Activated T-cell treated with anti-CD3 and anti-CD28 coated beads for 24 hours (primary cell): ENCODE measurements around the gene APOM.

Experiments used
- DNase-seq: peaks from one replicate; pipeline ENCODE4 v3.0.0-alpha.2; 2020; ENCODE audit warnings: low read depth

The APOM gene

DNA sequence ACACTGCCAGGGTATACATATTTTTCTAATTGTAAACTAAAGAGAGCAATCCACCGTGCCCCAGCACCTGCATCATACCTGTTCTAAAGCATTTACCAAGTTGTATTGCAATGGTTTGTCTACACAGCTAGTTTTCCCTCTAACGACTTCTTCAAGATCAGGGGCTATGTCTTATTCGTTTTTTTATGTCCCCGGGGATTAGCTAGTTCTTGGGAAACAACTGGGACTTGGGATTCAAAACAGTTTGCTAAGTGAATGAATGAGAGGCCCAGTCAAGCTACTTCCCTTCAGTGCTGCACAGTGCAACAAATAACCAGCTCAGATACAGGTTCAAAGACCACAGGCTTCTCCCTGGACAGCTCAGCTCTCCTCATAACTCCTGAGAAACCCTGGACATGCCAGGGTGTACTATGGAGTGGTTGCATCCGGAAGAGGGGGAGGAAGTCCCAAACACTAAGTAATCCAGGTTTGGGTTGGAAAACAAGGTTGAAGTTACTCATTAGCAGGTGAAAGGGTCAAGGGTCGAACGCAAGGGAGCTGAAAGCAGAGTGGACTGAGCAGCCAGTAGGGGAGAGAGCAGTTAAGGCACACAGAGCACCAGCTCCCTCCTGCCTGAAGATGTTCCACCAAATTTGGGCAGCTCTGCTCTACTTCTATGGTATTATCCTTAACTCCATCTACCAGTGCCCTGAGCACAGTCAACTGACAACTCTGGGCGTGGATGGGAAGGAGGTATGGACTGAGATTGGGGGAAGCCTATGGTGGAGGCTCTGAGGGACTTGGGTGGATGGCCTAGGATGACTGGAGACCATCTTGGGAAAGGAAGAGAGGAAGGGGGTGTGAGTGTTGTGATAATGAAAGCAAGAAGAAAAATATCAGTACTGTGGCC is at the start of gene APOM:
Gene APOM (plus strand): TSS at position 546 of the 889 bp plus-strand sequence. CDS start 73 bp downstream, at position 619.
- no peak for DNase-seq

DNA sequence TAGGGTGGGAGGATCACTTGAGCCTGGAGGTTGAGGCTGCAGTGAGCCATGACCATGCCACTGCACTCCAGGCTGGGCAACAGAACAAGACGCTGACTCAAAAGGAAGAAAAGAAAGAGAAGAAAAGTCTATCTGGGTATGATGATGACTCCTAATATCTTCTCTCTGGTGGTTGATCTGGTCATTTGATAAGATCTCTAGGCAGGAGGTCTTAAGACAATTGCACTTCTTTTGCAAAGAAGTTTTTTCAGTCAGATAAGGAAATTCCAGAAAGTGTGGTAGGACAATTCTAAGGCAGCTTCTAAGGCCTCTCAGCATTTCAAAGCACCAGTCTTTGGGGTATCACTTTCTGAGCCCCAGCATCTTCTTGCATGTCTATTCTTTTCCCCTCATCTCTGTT is 48.4 kb upstream of the APOM start:
- DNase-seq = no peak

DNA sequence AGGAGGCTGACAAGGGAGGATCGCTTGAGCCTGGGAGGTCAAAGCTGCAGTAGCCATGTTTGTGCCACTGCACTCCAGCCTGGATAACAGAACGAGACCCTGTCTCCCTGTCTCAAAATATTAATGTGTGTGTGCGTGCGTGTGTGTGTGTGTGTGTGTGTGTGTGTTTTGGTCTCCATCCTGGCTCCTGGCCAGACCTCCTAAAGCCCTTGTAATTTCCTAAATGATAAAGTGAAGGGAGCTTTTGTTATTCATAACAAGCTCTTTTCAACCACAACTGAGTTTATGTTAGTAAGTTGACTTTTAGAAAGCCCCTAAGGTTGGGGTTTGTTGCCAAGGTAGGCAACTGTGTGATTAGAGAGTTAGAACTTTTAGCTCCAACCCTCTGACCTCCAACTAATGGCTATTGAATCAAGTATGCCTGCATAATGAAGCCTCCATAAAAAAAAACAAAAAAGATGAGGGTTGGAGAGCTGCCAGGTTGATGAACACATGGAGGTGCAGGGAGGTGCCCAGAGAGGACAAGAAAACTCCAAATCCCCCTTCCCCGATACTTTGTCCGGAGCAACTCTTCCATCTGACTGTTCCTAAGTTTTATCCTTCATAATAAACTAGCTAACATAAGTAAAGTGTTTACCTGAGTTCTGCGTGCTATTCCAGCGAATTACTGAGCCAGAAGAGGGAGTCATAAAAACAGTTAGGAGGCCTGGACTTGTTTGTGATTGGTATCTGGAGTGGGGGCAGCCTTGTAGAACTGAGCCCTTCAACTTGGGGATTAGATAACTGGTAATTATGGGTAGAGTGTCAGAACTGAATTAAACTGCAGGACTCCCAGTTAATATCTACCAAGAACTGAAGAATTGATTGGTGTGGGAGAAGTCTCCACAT is 45.9 kb upstream of the APOM start:
- no peak for DNase-seq

DNA sequence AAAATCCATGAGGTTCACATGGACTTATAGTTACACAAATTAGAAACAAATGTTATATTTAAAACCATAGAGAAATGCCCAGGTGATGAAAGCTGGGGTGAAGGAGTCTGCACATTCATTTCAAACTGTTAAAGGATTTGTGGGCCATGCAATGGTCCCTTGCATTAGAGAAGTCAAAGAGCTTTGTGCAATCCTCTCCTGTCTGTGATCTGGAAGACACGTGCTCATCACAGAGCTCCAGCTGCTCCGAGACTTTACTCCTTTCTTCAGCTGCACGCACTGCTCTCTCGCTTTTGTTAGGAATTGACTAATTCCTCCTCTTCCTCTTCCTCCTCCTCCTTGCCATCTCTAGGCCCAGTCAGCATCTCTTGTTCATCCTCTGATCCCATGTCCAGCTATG is 44.7 kb upstream of the APOM start:
- DNase-seq = no peak

DNA sequence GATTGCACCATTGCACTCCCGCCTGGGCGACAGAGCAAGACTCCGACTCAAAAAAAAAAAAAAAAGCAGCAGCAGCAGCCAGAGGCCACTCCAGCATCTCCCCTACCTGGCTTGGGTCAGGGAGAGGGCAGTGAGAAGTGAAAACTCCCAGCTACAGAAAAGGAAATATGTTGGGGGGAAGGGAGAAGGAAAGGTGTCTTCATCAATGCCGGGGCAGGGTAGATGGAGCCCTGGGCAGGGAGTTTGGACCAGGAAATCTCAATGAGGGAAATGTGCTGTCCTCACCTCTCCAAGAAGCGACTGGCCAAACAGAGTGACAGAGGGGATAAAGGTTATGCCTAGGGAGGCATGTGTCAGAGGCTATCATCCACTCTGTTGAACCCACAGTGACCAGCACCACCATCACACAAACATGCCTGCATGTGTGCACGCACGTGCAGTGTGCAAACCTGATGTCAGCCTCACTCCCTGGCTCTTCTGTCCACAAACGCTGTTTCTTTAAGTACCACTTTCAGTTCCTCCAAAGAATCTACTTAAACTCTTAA is 41.5 kb upstream of the APOM start:
- DNase-seq = no peak

DNA sequence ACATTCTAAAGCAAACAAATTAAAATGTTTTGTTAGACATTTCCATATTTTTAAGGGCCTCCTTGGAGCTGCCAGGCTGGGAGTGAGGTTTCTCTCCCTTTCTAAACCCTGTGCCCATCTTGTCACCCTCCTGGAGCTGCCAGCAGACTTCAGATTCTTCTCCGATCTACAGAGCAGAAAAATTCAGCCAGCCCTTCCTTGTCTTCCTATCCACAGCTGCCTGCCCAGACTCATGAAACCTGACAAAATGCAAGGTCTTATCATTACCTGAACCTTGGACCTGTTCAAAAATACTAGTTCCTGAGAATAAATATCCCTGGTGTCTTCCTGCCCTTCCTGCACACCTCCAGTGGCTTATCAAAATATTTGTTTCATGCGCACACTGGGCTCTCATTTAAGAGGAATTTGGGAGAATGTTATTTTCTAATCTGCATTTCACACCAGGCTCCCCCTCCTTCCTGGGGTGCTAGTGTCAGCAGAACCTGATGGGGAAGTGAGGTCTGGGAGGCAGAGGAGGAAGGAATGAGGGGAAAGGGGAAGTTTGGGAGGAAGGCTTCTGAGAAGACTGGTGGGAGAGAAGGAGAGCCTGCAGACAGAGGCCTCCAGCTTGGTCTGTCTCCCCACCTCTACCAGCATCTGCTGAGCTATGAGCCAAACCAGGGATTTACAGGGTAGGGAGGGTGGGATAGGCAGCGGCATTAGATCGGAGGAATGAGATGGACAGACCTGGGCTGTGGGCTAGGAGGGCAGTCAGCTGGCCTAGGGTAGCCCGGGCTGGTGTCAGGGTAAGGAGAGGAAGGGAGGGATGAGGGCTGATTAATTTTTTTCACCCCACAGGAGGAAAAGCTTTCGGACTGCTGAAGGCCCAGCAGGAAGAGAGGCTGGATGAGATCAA is 40.8 kb upstream of the APOM start, which contains the start of gene AIF1:
Gene AIF1 (plus strand): TSS at position 551 of the 895 bp plus-strand sequence. CDS start 96 bp downstream, at position 647.
- DNase-seq = no peak

DNA sequence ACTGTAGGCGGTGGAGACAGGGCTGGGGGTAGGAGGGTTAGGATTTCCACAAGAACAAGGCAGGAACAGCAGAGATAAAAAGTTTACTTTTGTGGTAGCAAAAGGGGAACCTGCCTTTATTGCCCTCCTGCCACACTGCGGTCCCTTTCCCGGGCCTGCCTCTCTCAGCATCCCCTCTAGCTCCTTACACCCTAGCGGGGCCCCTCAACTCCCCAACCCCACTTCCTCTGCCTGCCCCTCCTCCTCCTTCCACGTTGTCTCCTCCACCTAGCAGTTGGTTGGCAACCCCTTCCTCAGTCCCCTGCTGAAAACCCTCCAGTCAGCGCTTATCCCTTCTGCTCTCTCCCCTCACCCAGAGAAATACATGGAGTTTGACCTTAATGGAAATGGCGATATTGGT is 39.9 kb upstream of the APOM start:
- no peak for DNase-seq

DNA sequence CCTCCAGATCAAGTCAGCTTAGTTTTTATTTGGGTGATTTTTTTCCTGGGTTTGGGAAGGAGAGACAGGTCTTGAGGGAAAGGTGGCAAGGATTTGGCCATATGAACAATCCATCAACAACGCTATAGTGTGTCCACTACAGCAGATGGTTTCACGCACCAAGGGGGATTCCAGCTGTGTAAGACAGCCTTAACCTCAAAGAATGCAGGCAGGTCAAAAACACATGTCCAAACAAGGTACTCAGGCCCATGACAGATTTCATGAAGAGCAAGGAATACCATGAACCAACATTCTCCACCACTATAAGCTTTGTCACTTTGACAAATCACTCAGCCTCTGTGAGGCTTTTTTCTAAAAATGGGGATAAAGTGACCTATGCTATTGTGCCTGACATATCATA is 38.7 kb upstream of the APOM start:
- no peak for DNase-seq

DNA sequence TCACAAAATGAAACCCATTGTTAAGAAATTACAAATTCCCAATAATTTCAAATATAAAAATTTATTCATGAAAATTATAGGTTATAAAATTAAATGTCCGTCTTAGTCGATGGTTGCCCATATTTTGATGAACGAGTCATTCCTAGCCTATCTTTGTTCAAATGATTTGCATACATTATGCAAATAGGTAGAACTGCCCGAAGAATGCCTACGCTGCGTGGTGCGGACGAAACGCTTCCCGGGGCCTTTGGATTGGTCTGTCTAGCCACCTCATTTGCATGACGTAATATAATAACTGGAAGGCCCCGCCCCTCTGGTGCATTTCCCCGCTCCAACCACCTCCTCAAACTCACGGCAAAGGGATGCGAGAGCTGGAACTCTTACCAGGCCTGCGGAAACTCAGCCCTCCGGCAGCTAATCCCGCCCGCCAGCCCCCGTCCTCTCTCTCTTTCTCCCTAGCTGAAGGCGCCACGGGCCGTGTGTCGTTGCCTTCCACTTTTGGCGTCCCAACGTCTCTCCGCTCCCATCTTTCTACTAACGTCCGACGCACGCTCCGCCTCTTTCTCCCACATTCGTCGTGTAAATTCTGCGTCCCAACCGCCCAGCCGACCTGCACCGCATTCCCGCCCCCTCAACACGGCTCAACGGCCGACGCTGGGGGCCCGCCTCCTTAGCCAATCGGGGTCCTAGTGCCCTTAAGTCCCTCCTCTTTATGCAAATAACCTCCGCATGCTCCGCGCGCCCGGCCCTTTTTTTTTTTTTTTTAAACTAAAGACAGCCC is 35.7 kb upstream of the APOM start:
- DNase-seq = peak; percentile 96

DNA sequence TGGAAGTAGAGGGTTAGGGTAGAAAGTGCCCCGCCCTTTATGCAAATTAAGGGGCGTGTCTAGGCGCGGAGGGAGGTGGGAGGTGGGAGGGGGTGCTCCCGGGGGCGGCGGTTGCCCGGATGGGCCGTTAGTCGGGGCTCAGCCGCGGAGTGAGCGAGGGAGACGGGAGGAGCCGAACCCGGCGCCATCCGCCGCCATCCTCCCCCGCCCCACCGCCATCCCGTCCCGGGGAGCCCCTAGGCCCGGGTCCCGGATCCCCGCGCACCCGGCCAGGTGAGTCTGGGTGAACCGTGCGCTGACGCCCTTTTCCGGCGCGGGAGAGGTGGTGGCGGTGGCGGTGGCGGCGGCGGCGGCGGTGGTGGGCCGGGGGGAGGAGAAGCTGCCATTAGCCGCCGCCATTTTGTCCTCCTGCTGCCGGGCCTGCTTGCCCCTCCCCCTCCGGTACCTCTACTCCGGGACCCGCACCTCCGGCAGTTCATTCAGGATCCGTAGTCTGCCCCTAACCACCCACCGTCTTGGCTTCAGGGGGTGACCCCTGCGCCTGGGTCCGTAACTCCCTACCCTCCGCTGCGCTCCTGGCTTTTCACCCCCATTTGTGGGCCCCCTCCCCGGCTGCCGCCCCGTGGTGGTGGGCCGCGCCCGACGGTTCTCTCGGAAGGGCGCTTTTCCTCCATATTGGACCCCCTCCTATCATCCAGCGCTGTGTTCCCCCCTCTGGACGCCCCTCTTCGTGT is 34.9 kb upstream of the APOM start, which contains the start of gene PRRC2A:
Gene PRRC2A (plus strand): TSS at position 130 of the 734 bp plus-strand sequence. CDS start 2,075 bp downstream, outside the sequence.
- no peak for DNase-seq

DNA sequence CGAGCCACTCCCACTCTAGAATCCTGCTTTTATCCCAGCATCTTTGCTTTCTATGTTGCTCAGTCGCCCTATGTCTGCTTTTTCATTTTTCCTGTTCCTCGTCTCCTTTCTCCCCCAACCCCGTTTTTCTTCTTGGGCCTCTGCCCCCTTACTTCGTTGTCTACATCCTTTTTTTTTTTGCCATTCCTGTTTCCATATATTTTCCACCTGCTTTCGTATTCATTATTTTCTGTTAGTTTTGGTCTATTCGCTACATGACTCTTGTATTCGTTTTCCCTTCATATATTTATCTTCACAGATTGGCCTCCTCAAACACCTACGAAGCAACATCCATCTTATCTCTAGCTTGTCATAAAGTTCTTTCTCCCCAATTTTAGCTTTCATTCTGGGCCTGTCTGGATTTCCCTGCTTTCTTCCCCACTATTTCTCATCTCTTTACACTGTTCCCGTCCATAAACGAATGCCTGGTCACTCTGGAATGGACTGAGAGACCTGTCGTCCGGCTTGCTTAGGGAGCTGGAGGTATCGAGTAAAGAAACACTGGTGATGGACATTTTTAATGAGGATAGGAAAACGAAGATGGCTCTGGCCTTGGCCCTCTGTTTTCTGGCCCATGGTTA is 34.3 kb upstream of the APOM start:
- no peak for DNase-seq

DNA sequence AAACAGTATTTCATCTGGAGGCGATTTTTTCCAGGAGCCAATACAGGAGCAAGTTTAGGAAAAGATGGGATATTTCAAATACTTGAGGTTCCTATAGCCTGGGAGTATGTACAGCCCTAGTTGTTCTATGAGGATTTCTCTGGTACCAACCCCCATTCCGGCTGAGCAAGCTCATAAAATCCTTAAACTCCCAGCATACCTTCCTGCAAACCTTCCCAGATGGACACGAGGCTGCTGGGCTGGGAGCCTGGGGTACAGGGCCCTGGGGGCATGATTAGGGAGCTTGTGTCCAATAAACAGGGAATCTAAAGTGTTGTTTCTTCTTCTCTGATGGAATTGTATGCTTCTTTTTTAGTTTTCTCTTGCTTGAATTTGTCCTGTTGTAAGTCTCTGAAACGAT is 33.7 kb upstream of the APOM start:
- DNase-seq = no peak

DNA sequence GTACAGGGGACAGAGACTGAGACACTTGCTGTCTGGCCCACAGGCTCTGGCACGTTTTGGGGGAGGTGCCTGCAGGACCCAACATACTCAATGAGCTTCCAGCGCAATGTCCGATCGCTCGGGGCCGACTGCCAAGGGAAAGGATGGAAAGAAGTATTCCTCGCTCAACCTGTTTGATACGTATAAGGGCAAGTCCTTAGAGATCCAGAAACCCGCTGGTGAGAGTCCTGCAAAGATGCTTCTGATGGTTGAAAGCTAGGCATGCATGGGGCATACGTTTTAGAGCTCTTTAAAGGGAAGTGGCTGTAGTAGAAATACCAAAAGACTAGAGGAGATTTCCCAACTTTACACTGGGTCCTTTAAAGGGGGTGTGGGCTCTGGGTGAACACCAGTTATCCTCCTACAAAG is 33.0 kb upstream of the APOM start:
- no peak for DNase-seq

DNA sequence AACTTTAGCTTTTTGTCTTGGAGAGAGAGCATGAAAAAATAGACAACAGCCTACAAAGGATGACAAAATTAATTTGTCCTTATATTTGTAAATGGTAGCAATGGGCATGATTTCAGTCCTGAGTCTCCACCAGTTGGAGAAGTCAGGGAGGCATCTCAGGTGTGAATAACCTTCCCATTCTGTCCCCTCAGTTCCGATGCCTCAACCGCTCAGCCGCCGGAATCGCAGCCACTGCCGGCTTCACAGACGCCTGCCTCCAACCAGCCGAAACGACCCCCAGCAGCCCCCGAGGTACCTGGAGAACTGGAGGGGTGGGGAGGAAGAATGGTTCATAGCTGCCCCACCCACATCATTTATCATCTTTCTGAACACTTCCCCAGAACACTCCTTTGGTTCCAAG is 31.6 kb upstream of the APOM start:
- DNase-seq = no peak

DNA sequence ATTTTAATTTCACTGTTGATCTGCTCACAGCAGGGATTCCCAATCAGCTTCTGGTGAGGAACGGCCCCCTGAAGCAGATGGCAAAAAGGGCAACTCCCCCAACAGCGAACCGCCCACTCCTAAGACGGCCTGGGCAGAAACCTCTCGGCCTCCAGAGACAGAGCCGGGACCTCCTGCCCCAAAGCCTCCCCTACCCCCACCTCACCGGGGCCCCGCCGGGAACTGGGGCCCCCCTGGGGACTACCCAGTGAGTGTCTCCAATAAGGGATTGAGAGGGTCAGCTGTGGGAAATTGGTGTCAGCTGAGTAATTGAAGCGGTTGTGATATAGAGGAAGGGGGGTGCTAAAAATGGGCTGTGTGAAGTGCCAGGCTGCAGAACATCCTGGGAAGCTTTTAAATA is 28.7 kb upstream of the APOM start:
- no peak for DNase-seq

DNA sequence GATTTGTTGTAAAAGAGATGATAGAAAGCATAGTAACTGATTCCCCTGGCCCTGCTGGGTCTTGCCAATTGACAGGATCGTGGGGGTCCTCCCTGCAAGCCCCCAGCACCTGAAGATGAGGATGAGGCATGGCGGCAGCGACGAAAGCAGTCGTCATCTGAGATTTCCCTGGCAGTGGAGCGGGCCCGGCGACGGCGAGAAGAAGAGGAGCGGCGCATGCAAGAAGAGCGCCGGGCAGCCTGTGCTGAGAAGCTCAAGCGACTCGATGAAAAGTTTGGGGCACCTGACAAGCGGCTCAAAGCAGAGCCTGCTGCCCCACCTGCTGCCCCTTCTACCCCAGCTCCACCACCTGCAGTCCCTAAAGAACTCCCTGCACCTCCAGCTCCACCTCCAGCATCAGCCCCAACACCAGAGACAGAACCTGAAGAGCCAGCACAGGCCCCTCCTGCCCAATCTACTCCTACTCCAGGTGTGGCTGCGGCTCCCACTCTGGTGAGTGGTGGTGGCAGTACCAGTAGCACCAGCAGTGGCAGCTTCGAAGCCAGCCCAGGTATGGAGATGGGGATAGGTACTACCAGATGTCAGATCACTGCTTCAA is 27.9 kb upstream of the APOM start:
- DNase-seq = no peak

DNA sequence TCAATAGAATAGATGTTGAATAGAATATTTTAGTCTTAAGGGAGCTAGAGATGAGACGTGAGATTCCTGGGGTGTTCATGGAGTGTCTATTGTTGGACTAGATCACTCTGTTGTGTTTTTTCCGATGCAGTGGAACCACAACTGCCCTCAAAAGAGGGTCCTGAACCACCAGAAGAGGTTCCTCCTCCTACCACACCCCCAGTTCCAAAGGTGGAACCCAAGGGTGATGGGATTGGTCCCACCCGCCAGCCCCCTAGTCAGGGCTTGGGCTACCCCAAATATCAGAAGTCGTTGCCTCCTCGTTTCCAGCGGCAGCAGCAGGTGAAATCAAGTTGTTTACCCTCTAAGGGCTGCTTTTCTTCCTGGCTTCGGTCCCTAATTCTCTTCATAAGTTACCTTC is 26.7 kb upstream of the APOM start:
- DNase-seq = no peak

DNA sequence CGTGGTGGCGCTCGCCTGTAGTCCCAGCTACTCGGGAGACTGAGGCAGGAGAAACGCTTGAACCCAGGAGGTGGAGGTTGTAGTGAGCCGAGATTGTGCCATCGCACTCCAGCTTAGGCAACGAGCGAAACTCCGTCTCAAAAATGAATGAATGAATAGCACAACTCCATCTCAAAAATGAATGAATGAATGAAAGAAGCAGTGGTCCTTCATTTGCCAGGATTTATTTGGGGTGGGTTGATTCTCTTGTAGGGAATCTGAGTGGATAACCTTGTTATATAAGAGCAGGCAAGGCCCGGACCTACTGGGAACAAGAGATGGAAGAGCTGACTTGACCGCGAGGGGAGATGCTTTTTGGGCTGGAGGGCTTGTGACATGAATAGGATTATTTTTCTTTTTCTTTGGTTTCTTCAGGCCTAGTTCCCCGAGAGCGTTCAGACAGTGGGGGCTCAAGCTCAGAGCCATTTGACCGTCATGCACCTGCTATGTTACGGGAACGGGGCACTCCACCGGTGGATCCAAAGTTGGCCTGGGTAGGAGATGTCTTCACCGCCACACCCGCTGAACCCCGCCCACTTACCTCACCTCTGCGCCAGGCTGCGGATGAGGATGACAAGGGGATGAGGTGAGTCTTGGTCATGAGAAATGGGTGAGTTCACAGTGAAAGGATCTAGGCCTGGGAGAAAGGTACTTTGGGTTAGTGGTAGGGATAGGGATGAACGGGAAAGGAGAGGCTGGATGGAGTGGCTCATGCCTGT is 25.3 kb upstream of the APOM start:
- DNase-seq = no peak
